Measurements from ENCODE around the gene TMX2. TPM values are rescaled to one million over a fixed set of nuclear protein-coding genes. Genes with fewer than 3 reads are reported as not detected.

The TMX2 gene
- polyA plus RNA-seq, 1 donor (not counting 4 experiments of a cell fraction or from before 2014, with no cell fraction given): 92.8 TPM

DNA sequence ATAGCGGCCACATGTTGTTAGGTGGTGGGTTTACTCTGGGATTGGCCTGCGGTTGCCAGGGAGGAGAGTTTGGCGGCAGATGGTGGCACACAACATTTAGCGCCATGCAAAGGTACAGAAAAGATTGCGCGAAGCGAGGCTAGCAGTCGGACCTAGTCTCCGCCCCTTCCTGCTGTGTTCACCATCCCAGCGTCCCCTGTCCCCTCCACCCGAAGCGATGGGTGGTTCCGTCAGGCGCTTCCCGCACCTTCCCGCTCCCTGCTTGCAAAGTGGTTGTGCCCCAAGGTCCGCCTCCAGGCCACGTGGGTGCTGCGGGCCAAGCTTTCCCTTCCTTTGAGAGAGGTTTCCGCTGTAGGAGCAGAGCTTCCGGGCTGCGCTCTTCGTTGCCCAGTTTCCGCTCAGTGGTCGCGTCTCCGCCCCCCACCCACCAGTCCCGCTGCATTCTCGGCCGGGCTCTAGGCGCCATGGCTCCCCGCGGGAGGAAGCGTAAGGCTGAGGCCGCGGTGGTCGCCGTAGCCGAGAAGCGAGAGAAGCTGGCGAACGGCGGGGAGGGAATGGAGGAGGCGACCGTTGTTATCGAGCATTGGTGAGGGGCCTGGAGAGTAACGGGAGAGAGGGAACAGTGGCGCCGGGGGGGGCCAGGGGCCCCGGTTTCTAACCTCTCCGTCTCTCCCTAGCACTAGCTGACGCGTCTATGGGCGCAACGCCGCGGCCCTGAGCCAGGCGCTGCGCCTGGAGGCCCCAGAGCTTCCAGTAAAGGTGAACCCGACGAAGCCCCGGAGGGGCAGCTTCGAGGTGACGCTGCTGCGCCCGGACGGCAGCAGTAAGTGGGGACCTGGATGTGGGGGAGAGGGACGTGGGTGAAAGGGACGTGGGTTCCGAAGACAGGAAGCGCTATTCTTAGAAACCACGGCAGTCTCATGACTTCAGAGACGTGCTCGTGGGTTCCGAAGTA is 29.0 kb downstream of the TMX2 start, which contains the start of gene SELENOH:
Gene SELENOH (plus strand): TSS at position 360 of the 955 bp plus-strand sequence. CDS start 105 bp downstream, at position 465.
- Histone ChIP-seq H3K4me2 (ENCODE audit: control insufficient read depth, extremely low read depth, insufficient read depth, low read depth, low read length) (peak within 1 kb of the TSS; percentile 89), H2AFZ (ENCODE audit: control insufficient read depth, low read length) (peak within 1 kb of the TSS; percentile 77), H3K4me3 (ENCODE audit: control insufficient read depth in 2 of 3, extremely low read depth in 1 of 3, insufficient read depth in 2 of 3, low read depth in 1 of 3, low read length in 3 of 3) (peak within 1 kb of the TSS; percentile 71 to 97 (median 80)), H3K9ac (ENCODE audit: control insufficient read depth, extremely low read depth, insufficient read depth, low read length) (peak within 1 kb of the TSS; percentile 96), H3K9me1 (ENCODE audit: control insufficient read depth, extremely low read depth, insufficient read depth, low read length) (no peaks in the 10 kb centered on the region), H3K27ac (ENCODE audit: control insufficient read depth, insufficient read depth, low read length) (peak within 1 kb of the TSS; percentile 90), H4K20me1 (ENCODE audit: control insufficient read depth, extremely low read depth, insufficient read depth, low read length) (no peaks in the 10 kb centered on the region), H3K9me3 (ENCODE audit: control insufficient read depth, low read depth, low read length) (no peaks in the 10 kb centered on the region), H3K36me3 (ENCODE audit: control insufficient read depth in 2 of 2, extremely low read depth in 1 of 2, insufficient read depth in 2 of 2, low read length in 2 of 2) (peaks cover 16 to 21% of the 10 kb centered on the region in 2 experiments), H3K27me3 (ENCODE audit: control insufficient read depth, extremely low read depth, insufficient read depth, low read length) (no peaks in the 10 kb centered on the region), H3K4me1 (ENCODE audit: control insufficient read depth, extremely low read depth, insufficient read depth, low read length) (peaks cover 8% of the 10 kb centered on the region), H3K79me2 (ENCODE audit: control insufficient read depth, insufficient read depth, low read length) (peaks cover 16% of the 10 kb centered on the region)
- dilution Hi-C loops (cut with MboI; ENCODE audit: extremely low pct_ligation_motif_present, low sequenced_read_pairs): no loop called here
- no peak for TF ChIP-seq EZH2 (IDR thresholded peaks at IDR 0.05; ENCODE audit: low read length)
- TF ChIP-seq CTCF (optimal IDR thresholded peaks at IDR 0.05 in 1 of 3, IDR thresholded peaks at IDR 0.05 in 1 of 3, conservative IDR thresholded peaks at IDR 0.05 in 1 of 3; ENCODE audit: extremely low read depth in 1 of 3, insufficient read depth in 2 of 3, low read length in 3 of 3): no peak
- peak; percentile 74 for DNase-seq (ENCODE audit: low read depth, low spot score)
- peak; percentile 13 for FAIRE-seq

GRCh38 chr11:57742087-57742452 is 29.7 kb downstream of the TMX2 start:
- dilution Hi-C loops (cut with MboI; ENCODE audit: extremely low pct_ligation_motif_present, low sequenced_read_pairs): no loop called here
- Histone ChIP-seq H3K9me3 (ENCODE audit: control insufficient read depth, low read depth, low read length) (no peaks in the 10 kb centered on the region), H2AFZ (ENCODE audit: control insufficient read depth, low read length) (peak overlapping the region; percentile 77), H3K9me1 (ENCODE audit: control insufficient read depth, extremely low read depth, insufficient read depth, low read length) (no peaks in the 10 kb centered on the region), H3K4me2 (ENCODE audit: control insufficient read depth, extremely low read depth, insufficient read depth, low read depth, low read length) (peak overlapping the region; percentile 89), H3K36me3 (ENCODE audit: control insufficient read depth in 2 of 2, extremely low read depth in 1 of 2, insufficient read depth in 2 of 2, low read length in 2 of 2) (peaks cover 16 to 21% of the 10 kb centered on the region in 2 experiments), H3K4me1 (ENCODE audit: control insufficient read depth, extremely low read depth, insufficient read depth, low read length) (peaks cover 8% of the 10 kb centered on the region), H3K9ac (ENCODE audit: control insufficient read depth, extremely low read depth, insufficient read depth, low read length) (peak overlapping the region; percentile 96), H3K27ac (ENCODE audit: control insufficient read depth, insufficient read depth, low read length) (peak overlapping the region; percentile 90), H3K27me3 (ENCODE audit: control insufficient read depth, extremely low read depth, insufficient read depth, low read length) (no peaks in the 10 kb centered on the region), H3K4me3 (ENCODE audit: control insufficient read depth in 2 of 3, extremely low read depth in 1 of 3, insufficient read depth in 2 of 3, low read depth in 1 of 3, low read length in 3 of 3) (peak overlapping the region; percentile 71 to 97 (median 80)), H4K20me1 (ENCODE audit: control insufficient read depth, extremely low read depth, insufficient read depth, low read length) (no peaks in the 10 kb centered on the region), H3K79me2 (ENCODE audit: control insufficient read depth, insufficient read depth, low read length) (peaks cover 16% of the 10 kb centered on the region)
- no peak for FAIRE-seq
- DNase-seq (ENCODE audit: low read depth, low spot score): no peak
- TF ChIP-seq EZH2 (IDR thresholded peaks at IDR 0.05; ENCODE audit: low read length): no peak
- no peak for TF ChIP-seq CTCF (optimal IDR thresholded peaks at IDR 0.05 in 1 of 3, IDR thresholded peaks at IDR 0.05 in 1 of 3, conservative IDR thresholded peaks at IDR 0.05 in 1 of 3; ENCODE audit: extremely low read depth in 1 of 3, insufficient read depth in 2 of 3, low read length in 3 of 3)

Data from keratinocyte (primary cell).